NCI-H510A treated with DMSO at 0.1 percent for 48 hours (cell line): Measurements from ENCODE around the gene MAK.
A peak's percentile ranks its signal among the peaks of the same experiment; 100 is the strongest.
"Not testable (repeated sequence)": the region's sequence is repeated elsewhere in the genome, so short reads cannot be mapped to it uniquely, and the experiment has no call there.

Experiments
- DNase-seq: peaks from one replicate; lab custom pipeline; 2025; lab: John Stamatoyannopoulos, UW

The MAK gene

DNA sequence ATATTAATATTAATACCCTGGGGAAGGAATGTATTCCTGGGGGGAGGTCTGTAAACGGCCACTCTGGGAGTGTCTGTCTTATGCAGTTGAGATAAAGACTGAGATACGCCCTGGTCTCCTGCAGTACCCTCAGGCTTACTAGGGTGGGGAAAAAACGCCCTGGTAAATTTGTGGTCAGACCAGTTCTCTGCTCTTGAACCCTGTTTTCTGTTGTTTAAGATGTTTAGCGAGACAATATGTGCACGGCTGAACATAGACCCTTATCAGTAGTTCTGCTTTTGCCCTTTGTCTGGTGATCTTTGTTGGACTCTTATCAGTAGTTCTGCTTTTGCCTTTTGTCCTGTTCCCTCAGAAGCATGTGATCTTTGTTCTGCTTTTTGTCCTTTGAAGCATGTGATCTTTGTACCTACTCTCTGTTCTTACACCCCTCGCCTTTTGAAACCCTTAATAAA lies 15.5 kb upstream of the MAK start:
- DNase-seq = not testable (repeated sequence)

DNA sequence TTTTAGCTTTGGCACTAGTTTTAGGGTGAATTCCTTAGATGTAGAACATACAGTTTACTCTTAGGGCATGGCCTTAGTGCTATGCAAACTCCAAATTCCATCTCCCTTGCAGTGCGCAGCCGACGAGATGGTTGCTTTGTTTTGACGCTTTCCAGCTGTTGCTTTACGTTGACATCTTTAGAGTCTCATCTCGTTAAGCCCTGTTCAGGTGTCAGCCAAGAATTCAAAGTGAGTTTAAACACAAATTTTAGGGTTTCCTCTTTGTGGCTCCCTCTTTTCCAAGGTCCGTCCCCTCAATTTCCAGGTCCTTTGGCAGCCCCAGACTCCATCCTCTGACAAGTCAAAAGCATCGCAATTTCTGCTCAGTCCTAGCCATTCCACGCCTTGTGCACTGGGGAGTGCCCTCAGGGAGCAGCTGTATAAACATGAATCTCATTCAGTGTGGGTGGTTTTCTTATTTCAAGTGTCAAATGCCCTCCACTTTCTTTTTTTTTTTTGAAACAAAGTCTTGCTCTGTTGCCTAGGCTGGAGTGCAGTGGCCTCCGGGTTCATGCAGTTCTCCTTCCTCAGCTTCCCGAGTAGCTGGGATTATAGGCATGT lies 14.1 kb upstream of the MAK start:
- DNase-seq = no peak

DNA sequence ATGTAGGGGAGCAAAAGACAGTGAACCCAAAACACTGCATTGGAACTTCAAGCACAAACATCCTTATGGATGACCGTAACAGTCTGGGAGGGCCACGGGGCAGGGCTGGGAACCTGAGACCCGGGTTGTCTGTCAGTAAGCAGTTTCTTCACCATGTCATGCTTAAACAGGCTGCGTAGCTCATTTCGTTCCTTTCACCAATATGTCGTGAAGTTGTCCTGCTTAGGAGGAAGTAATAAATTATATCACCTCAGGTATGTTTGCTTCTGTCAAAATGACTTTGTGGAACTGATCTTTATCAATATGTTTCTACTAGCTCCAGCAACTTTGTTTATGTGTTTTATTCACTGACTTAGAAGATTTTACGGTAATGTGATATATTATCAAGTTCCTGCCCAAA lies 12.4 kb upstream of the MAK start:
- DNase-seq = no peak

DNA sequence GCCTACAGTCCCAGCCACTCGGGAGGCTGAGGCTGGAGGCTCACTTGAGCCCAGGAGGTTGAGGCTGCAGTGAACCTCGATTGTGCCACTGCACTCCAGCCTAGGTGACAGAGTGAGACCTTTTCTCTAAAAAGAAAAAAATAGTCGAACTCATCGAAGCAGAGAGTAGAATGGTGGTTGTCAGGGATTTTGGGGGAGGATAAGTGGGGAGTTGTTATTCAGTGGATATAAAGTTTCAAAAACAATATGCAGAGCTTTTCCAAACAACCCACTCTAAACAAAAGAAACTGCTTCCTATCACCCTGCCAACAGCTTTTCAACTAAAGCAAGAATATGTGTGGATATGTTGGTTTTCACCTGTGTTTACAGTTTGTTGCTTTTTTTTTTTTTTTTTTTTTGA lies 11.6 kb upstream of the MAK start:
- no peak for DNase-seq

DNA sequence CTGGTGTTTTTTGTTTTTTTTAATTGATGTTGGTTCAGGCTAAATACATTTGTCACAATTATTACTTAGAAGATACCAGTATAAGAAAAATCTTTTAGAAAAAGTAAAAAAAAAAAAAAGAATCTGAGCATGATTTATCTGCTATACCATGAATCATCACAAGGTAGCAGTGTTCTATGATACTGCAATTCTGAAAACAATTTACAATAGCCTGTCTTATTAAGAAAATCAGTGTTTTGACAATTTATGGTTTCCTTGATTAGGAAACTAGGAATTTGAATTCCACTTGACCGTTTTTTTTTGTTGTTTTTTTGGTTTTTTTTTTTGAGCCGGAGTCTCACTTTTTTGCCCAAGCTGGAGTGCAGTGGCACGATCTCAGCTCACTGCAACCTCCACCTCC lies 9.3 kb upstream of the MAK start:
- no peak for DNase-seq

DNA sequence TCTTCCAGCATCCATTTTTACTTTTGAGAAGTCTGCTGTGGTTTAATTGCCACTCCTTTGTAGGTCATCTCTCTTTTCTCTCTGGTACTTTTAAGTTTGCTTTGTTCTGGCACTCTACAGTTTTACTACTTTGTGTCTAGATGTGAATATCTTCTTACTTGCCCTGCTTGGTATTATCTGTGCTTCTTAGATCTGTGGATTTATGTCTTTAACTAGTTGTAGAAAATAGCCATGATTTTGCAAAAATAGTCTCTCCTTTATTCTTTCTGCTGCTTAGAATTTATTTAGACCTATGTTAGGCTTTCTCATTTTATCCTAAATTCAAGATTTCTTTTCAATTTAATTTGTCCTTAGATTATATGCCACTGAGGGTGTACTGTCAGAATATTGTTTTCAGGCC lies 5.2 kb upstream of the MAK start:
- no peak for DNase-seq

DNA sequence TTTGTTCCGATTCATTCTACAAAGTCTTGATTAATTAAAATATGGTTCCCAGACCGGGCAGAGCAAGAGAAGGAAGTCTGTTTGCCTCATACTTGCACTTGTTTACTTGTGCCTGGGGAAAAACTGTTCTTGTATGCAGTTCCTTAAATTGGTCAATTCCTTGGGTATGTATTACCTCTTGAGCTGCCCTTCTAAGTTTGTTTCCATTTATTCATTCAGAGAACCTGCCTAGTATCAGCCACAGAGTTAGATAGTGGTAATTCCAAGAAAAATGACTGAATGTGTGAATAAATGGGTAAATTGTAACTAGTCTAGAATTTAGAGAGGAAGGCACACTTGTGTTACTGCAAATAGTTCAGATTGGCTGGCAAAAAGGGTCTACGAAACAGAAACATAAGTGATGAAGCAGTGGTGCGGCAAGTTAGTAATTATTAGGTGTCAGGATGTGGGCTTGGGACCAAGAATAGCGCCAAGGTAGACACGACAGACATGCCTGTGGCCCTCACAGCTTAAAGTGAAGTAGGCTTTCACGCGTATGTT lies 525 bp upstream of the MAK start:
- no peak for DNase-seq

DNA sequence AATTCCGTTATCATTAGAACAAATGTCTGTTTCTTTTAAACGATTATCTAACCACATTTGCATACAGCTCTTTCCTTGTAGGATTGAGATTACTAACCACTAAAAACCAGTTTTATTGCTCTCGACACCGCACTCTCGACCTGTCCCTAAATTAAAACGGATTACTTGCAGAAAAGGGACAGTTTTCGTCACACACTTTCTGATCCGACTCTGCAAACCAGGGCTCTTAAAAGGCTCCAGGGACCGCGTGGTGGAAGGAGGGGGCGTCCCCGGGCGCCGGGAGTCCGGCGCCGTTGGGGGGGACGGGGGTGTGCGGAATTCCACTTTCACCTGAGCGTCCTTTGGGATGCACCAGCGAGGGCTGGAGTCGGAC lies 731 bp downstream of the MAK start:
- DNase-seq = no peak

DNA sequence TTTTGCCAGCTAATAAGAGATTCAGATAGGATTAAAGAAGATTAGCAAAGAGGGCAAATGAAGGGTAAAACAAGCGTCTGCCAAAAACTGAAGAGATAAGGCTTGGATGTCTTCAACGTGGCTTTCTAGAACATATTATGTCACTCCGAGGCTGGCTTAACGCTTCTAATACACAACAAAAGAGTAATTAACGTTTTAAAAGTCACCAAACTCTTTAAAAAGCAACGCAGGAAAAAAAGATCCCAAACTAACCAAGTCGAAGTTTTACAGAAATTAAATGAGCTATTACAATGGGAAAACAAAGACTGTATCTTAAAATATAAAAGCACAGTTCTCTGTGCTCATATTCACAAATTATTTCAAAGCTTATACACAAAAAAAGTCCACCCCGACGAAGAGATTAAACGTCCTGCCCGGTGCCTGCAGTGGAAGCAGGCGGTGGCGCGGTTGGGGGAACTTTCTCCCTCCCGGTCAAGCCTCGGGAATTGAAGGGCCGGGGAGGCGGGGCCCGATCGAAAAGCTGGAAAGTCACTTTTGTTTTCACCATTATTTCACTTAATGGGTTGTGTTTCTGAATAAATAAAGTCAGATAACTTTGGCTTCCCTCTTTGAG lies 1.2 kb downstream of the MAK start:
- no peak for DNase-seq

DNA sequence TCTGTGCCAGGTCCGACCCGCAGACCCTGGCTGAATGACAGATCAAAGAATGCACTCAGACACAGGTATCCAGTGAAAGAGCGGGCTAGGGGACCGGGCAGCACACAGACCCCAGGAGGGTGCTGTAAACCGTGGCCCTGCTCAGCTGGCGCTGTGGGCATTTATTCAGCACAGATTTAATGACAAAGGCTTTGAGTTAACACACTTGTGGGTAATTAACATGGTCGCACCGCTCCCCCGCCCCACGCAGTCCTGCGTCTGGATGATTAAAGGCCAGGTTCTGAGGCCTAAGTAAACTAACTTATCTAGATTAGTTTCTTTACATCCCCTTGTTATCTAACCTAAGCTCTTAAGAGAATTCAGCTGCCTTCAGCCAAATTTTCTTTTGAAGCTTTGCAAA lies 3.5 kb downstream of the MAK start:
- no peak for DNase-seq

DNA sequence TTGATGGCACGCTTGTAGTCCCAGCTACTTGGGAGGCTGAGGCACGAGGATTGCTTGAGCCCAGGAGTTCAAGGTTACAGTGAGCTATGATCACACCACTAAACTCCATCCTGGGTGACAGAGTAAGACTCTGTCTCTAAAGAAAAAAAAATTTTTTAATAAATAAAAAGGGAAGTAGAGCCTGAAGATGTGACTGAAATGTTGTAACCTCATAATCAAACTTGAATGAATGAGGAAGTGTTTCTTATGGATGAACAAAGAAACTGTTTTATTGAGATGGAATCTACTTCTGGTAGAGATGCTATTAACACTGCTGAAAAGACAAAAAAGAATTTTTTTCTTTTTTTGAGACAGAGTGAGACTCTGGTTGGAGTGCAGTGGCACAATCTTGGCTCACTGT lies 6.7 kb downstream of the MAK start:
- DNase-seq = no peak

DNA sequence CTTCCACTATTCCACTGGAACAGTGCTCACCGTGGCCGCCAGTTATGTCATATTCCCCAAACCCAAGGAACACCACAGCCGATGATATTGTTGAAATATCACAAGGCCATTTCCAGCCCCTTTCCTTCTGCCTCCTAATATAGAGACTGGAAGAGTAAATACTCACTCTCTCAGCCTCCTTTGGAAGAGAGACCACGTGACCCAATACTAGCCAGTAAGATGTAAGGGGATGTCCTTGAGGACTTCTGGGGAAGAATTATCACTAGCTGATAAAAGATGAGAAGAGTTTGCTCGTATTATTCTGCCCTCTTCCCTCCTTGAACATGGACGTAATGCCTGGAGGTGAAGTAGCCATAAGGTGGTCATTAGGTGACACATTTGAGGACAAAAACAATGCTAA lies 13.5 kb downstream of the MAK start:
- no peak for DNase-seq

DNA sequence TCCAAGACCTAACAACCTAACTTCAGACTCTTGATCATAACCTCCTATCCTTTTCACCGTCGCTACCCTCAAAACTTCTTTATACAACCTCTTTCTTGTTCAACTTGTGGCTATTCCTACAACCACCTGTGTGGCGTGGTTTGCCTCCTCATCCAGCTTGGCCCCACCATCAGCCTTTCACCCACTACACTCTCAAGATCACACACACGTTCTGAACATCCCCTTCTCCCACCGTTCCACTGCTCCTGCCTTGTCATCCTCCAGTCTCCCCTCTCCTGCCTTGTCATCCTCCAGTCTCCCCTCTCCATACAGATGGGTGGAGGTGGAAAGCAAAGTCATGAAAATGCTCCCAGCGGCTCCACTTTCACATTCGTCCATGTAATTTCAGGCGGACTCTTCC lies 14.0 kb downstream of the MAK start:
- no peak for DNase-seq

DNA sequence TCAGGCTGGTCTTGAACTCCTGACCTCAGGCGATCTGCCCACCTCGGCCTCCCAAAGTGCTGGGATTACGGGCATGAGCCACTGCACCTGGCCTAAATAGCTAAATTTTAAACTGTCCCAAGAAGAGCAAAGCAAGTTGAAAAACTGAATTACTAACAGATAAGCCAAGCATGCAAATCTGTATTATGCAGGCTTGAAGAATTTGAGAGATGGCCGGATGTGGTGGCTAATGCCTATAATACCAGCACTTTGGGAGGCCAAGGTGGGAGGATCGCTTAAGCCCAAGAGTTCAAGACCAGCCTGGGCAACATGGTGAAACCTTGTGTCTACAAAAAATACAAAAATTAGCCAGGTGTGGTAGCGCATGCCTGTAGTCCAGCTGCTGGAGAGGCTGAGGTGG lies 24.2 kb downstream of the MAK start:
- DNase-seq = not testable (repeated sequence)

DNA sequence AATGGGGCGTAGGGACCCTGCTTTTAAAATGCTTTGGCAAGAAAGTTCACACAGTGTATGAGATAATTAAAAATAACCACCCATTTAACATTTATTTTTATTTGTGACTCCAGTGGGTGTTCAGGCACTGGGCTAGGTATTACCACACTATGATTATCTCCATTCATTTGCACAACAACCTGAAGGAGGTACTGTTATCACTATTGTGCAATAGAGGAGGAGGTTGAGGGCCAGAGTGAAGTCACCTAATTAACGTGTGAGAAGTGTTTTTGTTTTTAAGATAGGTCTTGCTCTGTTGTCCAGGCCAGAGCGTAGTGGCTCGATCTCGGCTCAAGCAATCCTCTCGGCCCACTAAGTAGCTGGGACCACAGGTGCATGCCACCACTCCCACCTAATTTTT lies 29.2 kb downstream of the MAK start:
- DNase-seq = no peak

DNA sequence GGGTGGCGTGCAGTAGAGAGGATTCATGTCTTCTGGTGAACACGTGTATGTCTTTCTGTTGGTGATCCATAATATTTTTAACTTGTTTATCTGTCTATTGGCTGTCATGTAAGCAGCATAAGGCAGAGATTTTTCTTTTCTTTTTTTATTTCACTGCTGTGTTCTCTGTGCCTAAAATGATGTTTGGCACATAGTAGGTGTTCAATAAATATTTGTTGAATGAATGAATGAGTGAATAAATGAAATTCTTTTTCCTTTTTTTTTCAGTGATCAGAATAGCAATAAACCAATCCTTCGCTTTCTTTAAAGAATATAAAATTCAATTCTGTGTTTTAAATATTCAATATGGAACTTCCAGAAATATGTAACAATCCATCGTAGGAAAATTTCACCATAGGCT lies 30.0 kb downstream of the MAK start:
- no peak for DNase-seq

DNA sequence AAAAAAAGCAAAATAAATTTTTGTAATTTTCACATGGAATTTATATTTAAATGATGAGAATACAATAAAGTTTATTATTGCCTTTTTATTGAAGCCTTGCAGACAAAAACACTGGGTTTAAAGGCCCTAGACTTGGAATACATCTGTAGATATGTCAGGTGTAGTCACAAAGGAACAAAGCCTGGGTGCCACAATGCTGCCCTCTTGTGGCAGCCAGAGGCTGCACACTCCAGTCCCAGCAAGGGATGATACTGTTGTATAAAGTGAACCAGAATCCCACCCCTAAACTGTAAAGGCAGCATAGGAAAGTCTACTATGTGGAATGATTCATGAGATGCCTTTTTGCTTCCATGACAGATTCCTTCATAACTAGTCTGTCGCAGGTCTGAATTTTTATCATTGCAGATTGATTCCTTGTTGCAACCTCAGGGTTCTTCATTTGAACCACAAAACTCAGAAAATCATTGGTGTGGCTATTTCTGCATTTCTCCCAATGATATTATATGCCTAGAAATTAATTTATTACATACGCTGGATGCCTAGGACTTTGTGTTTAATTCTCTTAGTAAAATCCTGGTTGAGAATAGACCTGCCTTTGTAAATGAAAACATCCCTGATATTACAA lies 37.0 kb downstream of the MAK start:
- DNase-seq = peak; percentile 49

DNA sequence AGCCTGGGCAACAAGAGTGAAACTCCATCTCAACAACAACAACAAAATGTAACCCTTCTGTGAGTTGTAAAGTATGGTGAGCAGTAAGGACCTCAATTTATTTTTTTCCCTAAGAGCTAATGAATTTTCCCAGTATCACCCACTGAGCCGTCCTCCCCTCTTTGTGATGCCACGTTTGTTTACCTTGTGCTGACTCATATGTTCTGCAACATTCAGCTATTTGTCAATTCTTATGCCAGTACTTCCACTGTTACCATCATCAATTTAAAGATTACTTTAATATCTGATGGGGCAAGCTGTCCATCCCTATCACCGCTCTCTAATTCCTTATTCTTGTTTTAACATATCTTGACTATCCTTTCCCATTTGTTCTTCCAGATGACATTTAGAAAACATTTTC lies 37.5 kb downstream of the MAK start:
- no peak for DNase-seq

DNA sequence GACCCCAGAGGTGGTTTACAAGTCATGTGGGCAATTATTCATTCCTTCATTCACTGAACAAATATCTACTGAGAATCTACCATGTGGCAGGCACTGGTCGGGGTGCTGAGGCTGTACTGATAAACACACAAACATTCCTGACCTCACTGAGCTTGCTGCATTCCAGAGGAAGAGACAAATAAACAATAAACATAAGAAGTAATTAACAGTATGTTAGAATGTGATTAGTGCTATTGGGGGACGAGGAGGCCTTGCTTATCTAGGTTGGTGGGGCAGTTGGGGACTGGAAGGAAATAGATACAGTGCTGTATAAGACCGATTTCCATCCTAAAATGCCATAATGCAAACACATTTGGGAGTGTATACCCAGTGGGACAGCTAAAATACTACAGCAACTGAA lies 44.1 kb downstream of the MAK start:
- no peak for DNase-seq

DNA sequence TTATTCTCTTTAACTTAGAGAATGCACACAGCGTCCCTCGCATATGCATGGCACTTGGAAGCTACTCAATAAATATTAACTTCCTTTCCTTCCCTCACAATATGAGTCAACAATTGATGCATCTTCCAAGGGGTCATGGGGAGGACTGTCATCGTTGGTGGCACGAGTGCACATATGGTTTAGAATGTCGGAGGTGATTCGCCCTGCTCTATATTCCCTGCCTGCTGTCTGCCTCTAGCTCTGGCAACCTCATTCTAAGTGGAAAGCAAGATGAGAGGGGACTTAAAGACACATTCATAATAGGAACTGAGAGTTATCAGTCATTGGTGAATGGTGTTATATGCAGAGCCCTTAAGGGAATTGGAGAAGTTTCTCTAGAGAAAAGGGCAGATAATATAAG lies 44.6 kb downstream of the MAK start:
- DNase-seq = no peak

DNA sequence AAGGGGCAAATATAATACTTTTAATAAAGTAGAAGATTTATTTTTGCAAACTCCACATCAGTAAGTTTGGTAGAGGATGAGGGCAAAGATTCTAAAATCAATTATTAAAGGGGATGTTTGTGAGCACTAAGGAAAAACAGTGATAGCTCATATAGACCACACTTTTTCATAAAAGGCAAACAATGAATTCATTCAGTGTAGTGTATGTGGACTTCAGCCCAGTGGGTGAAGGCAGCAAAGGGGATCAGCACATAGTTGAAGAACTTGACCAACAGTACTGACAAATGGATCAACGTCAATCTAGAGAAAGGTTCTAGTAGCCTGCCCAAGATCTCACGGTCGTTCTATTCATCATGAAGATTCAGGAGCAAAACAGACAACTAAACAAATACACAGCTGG lies 45.3 kb downstream of the MAK start:
- no peak for DNase-seq

DNA sequence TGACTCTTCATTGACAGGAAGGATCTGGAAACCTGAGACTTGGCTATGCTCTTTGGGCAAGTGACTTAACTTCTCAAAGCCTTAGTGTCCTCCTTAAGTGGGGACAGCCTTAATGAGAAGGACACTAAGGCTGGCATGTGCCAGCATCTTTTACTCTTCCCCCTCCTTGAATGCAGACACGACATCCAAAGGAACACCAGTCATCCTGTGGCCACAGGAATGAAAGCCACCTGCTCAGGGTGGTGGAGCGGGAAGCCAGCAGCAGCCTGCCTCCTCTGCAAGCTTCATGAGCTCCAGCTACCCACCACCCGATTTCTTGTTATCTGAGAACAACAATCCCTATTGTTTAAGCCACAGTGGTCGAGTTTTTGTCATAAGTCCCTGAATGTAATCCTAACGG lies 46.2 kb downstream of the MAK start:
- DNase-seq = no peak

DNA sequence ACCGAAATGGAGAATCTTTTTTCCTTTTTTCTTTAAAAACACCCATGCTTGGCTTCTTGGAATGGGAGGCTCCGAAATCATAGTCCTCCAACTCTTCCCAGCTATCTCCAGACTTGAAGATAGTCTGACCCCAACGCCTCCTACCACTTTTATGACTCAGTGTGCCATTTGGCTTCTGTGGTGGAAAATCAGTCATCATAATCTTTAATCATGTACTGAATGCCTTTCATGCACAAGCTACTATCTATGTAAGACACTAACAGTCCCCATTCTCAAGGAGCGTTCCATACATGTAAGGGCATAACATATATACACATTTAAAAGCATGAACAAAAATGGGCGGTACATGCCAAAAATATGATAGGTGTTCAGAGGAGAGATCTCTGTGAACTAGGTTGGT lies 46.7 kb downstream of the MAK start:
- no peak for DNase-seq

DNA sequence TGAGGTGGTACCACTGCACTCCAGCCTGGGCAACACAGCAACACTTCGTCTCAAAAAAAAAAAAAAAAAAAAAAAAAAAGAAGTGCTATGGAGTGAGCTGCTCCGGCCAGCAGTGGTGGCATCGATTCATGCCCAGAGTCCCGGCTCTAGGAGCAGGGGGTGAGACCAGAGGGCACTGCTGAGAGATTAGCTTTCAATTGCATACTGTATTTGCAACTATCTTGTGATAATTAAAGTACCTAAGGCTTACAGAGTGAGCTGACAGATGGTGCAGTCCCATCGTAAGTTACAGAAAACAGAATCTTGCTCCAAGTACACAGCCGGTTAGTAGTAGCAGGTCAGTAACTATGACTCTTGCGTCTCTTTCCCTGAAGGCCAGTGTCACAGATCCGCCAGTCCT lies 59.3 kb downstream of the MAK start:
- no peak for DNase-seq
